Peyer's patch (tissue), 4 donors: ENCODE data around the gene HAL. TPM values are rescaled to one million over a fixed set of nuclear protein-coding genes. Genes with fewer than 3 reads are reported as not detected.

Source experiments
- DNase-seq, 3 donors: peaks; one replicate each; pipeline ENCODE4 v3.0.0-alpha.2; 2017 to 2019
- H3K27ac ChIP-seq, 4 donors: fragments of 200-600 bp; sonication (generic); one replicate each; pipeline ENCODE4 v1.5.1; 2016 to 2019
- H3K27me3 ChIP-seq, 2 donors: fragments of 200-600 bp; sonication (generic); one replicate each; pipeline ENCODE4 v1.5.1; 2019
- H3K36me3 ChIP-seq, 3 donors: fragments of 200-600 bp; sonication (generic); one replicate each; pipeline ENCODE4 v1.5.1; 2016 to 2019
- H3K4me1 ChIP-seq, 4 donors: fragments of 200-600 bp; sonication (generic); one replicate each; pipeline ENCODE4 v1.5.1; 2016 to 2019
- H3K4me3 ChIP-seq, 4 donors: fragments of 200-600 bp; sonication (generic); 1 replicate in 3 of 4; 2 replicates in 1 of 4; pipeline ENCODE4 v1.5.1; 2016 to 2019; ENCODE audit warnings: mild to moderate bottlenecking in 1 of 4
- H3K9me3 ChIP-seq, 4 donors: fragments of 200-600 bp; sonication (generic); one replicate each; pipeline ENCODE4 v1.5.1; 2016 to 2019; ENCODE audit warnings: mild to moderate bottlenecking in 1 of 4
- CTCF ChIP-seq, 6 experiments: fragments of 450-650 bp in 4 of 6; fragments of 200-600 bp in 2 of 6; sonication (generic) in 1 of 6; IDR thresholded peaks; one replicate each; pipeline ENCODE4 v1.5.1; 2017 to 2019; ENCODE audit warnings: antibody characterized with exemption in 6 of 6, mild to moderate bottlenecking in 3 of 6, moderate library complexity in 1 of 6
- POLR2A ChIP-seq, 2 donors: fragments of 450-650 bp; IDR thresholded peaks; one replicate each; pipeline ENCODE4 v1.5.1; 2017; ENCODE audit warnings: antibody characterized with exemption in 2 of 2, mild to moderate bottlenecking in 2 of 2, moderate library complexity in 2 of 2
- total RNA-seq, 4 donors: library from RNA; depleted of rRNA; stranded (reverse); fragments of >200 nt; gene quantifications; one replicate each; pipeline ENCODE4 v1.1.0, GENCODE V29; 2016

HAL gene
- total RNA-seq, 4 donors from 2014 or later: 4.0 to 8.1 (median 4.3) TPM; not detected in 1

GRCh38 chr12:95995238-95996031 lies 709 bp downstream of the HAL start:
- Histone ChIP-seq H3K36me3 (peaks cover 0 to 6% (median 0%) of the 10 kb centered on the region in 3 donors), H3K4me1 (peaks cover 0 to 11% (median 0%) of the 10 kb centered on the region in 4 donors), H3K4me3 (peak overlapping the region in 1 of 4 donors; percentile 16), H3K27me3 (no peaks in the 10 kb centered on the region), H3K27ac (peak overlapping the region in 1 of 4 donors; percentile 15), H3K9me3 (no peaks in the 10 kb centered on the region)
- DNase-seq: no peak
- no peak for TF ChIP-seq CTCF (IDR thresholded peaks at IDR 0.05)
- no peak for TF ChIP-seq POLR2A (IDR thresholded peaks at IDR 0.05)

GRCh38 chr12:95994476-95994875 lies 1.7 kb downstream of the HAL start:
- TF ChIP-seq POLR2A (IDR thresholded peaks at IDR 0.05) (no peak), CTCF (IDR thresholded peaks at IDR 0.05) (no peak)
- Histone ChIP-seq H3K4me3 (no peak overlapping the region), H3K36me3 (no peaks in the 10 kb centered on the region), H3K27ac (no peak overlapping the region), H3K4me1 (peaks cover 0 to 11% (median 0%) of the 10 kb centered on the region in 4 donors), H3K27me3 (no peaks in the 10 kb centered on the region), H3K9me3 (no peaks in the 10 kb centered on the region)
- no peak for DNase-seq

- no peak for DNase-seq
- Histone ChIP-seq H3K27me3 (no peaks in the 10 kb centered on the region), H3K36me3 (no peaks in the 10 kb centered on the region), H3K9me3 (no peaks in the 10 kb centered on the region), H3K4me1 (peaks cover 0 to 11% (median 0%) of the 10 kb centered on the region in 4 donors), H3K4me3 (no peak overlapping the region), H3K27ac (no peak overlapping the region)
- TF ChIP-seq POLR2A (IDR thresholded peaks at IDR 0.05): no peak
Measured at GRCh38 chr12:95993907-95994306, 2.2 kb downstream of the HAL start.

- H3K27ac ChIP-seq: no peak overlapping the region
- no peak overlapping the region for H3K4me3 ChIP-seq
- no peaks in the 10 kb centered on the region for H3K36me3 ChIP-seq
- DNase-seq: no peak
- no peaks in the 10 kb centered on the region for H3K27me3 ChIP-seq
- peaks cover 0 to 4% (median 0%) of the 10 kb centered on the region in 4 donors for H3K4me1 ChIP-seq
- TF ChIP-seq POLR2A (IDR thresholded peaks at IDR 0.05) (no peak), CTCF (IDR thresholded peaks at IDR 0.05) (no peak)
- no peaks in the 10 kb centered on the region for H3K9me3 ChIP-seq
Measured at GRCh38 chr12:95990136-95990535, 6.0 kb downstream of the HAL start.

- H3K4me3 ChIP-seq: no peak overlapping the region
- no peak for DNase-seq
- no peaks in the 10 kb centered on the region for H3K9me3 ChIP-seq
- peaks cover 0 to 4% (median 0%) of the 10 kb centered on the region in 4 donors for H3K4me1 ChIP-seq
- TF ChIP-seq POLR2A (IDR thresholded peaks at IDR 0.05) (no peak), CTCF (IDR thresholded peaks at IDR 0.05) (no peak)
- H3K27ac ChIP-seq: no peak overlapping the region
- H3K36me3 ChIP-seq: no peaks in the 10 kb centered on the region
- H3K27me3 ChIP-seq: no peaks in the 10 kb centered on the region
Measured at GRCh38 chr12:95989504-95990123, 6.5 kb downstream of the HAL start.
